ENCODE data around the gene PAPOLB.

- TF ChIP-seq CTCF (IDR thresholded peaks at IDR 0.05) (no peak), SREBF2 (IDR thresholded peaks at IDR 0.05) (no peak), POLR2A (IDR thresholded peaks at IDR 0.05; ENCODE audit: low read length) (no peak), EP300 (IDR thresholded peaks at IDR 0.05) (no peak), EHF (CRISPR knock-in tag; IDR thresholded peaks at IDR 0.05) (no peak), JUNB (IDR thresholded peaks at IDR 0.05) (no peak), CHD2 (IDR thresholded peaks at IDR 0.05; ENCODE audit: low read length, partially characterized antibody) (no peak), HOXA7 (CRISPR knock-in tag; IDR thresholded peaks at IDR 0.05) (no peak), CEBPB (IDR thresholded peaks at IDR 0.05) (no peak), SMC3 (IDR thresholded peaks at IDR 0.05) (no peak)
- TF ChIP-seq, protein P1, sequence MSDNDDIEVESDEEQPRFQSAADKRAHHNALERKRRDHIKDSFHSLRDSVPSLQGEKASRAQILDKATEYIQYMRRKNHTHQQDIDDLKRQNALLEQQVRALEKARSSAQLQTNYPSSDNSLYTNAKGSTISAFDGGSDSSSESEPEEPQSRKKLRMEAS (IDR thresholded peaks at IDR 0.05): no peak
- TF ChIP-seq, protein P2, sequence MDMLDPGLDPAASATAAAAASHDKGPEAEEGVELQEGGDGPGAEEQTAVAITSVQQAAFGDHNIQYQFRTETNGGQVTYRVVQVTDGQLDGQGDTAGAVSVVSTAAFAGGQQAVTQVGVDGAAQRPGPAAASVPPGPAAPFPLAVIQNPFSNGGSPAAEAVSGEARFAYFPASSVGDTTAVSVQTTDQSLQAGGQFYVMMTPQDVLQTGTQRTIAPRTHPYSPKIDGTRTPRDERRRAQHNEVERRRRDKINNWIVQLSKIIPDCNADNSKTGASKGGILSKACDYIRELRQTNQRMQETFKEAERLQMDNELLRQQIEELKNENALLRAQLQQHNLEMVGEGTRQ (IDR thresholded peaks at IDR 0.05): no peak
Measured at GRCh38 chr7:4823441-4824119, 38.2 kb downstream of the PAPOLB start.

All from A549 (cell line).